Measurements from ENCODE around the gene KLF11. TPM values are rescaled to one million over a fixed set of nuclear protein-coding genes. Genes with fewer than 3 reads are reported as not detected.
"Not testable (repeated sequence)": the region's sequence is repeated elsewhere in the genome, so short reads cannot be mapped to it uniquely, and the experiment has no call there.

KLF11 gene
- polyA plus RNA-seq, 2 of the 4 experiments (the other 2 are of a cell fraction), result 2.8 to 8.2 TPM

DNA sequence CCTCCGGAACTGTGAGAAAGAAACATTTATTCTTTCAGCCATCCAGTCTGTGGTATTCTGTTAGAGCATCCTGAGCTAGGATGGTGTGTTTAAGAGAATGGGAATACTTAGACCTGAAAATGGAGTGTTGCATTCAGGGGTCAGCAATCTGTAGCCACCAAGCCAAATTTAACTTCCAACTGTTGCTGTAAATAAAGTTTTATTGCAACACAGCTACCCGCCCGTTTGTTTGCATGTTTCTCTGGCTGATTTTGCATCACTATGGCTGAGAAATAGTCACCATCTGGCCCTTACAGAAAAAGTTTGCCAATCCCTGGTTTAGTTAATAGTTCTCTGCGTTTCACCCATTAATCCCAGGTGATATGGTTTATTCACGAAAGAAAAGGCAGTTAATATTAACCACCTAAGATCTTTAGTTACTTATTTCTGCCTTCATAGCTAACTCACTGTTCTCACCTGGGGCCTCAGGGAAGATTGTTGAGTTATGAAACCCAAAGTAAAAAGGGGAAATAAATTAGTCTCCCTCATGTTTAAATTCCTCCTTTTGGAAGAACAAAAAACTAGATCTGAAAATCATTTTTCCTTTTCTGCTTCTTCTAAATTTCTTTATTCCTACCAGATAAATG lies 46.3 kb downstream of the KLF11 start:
- 10% methylated on average over 5 of the region's 5 CpGs for WGBS (ENCODE audit: missing lambda C conversion rate)
- TF ChIP-seq FOSB (CRISPR knock-in tag; IDR thresholded peaks at IDR 0.05) (no peak), CHD2 (IDR thresholded peaks at IDR 0.05; ENCODE audit: low read length, partially characterized antibody) (no peak), MAZ (IDR thresholded peaks at IDR 0.05; ENCODE audit: borderline replicate concordance, low read depth, low read length) (no peak), RAD21 (conservative IDR thresholded peaks at IDR 0.05 in 1 of 2, IDR thresholded peaks at IDR 0.05 in 1 of 2) (no peak), HEYL (CRISPR knock-in tag; IDR thresholded peaks at IDR 0.05) (no peak), RFX5 (IDR thresholded peaks at IDR 0.05) (no peak), CBX8 (IDR thresholded peaks at IDR 0.05) (no peak)
- TF ChIP-seq, protein P1, sequence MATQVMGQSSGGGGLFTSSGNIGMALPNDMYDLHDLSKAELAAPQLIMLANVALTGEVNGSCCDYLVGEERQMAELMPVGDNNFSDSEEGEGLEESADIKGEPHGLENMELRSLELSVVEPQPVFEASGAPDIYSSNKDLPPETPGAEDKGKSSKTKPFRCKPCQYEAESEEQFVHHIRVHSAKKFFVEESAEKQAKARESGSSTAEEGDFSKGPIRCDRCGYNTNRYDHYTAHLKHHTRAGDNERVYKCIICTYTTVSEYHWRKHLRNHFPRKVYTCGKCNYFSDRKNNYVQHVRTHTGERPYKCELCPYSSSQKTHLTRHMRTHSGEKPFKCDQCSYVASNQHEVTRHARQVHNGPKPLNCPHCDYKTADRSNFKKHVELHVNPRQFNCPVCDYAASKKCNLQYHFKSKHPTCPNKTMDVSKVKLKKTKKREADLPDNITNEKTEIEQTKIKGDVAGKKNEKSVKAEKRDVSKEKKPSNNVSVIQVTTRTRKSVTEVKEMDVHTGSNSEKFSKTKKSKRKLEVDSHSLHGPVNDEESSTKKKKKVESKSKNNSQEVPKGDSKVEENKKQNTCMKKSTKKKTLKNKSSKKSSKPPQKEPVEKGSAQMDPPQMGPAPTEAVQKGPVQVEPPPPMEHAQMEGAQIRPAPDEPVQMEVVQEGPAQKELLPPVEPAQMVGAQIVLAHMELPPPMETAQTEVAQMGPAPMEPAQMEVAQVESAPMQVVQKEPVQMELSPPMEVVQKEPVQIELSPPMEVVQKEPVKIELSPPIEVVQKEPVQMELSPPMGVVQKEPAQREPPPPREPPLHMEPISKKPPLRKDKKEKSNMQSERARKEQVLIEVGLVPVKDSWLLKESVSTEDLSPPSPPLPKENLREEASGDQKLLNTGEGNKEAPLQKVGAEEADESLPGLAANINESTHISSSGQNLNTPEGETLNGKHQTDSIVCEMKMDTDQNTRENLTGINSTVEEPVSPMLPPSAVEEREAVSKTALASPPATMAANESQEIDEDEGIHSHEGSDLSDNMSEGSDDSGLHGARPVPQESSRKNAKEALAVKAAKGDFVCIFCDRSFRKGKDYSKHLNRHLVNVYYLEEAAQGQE (IDR thresholded peaks at IDR 0.05), result no peak
- FAIRE-seq (no peak), ATAC-seq (no peak), DNase-seq (ENCODE audit: low read depth in 1 of 2, low spot score in 1 of 2) (no peak)
- ChIA-PET POLR2A (no interaction called here), CTCF (interaction anchor here (1.1 to 27.5 kb wide), 5 partner anchors 1 to 345 kb away, joined by 3 to 612 read pairs (median 5); partner anchors contain the start of gene CYS1)
- Histone ChIP-seq H3K4me3 (no peak overlapping the region), H3K4me2 (peak overlapping the region; percentile 34; the same call in 1 of the 3 replicates), H3K27ac (no peak overlapping the region), H3K4me1 (peaks cover 9% of the 10 kb centered on the region; the same call in 1 of the 3 replicates), H3K9me3 (no peaks in the 10 kb centered on the region)

DNA sequence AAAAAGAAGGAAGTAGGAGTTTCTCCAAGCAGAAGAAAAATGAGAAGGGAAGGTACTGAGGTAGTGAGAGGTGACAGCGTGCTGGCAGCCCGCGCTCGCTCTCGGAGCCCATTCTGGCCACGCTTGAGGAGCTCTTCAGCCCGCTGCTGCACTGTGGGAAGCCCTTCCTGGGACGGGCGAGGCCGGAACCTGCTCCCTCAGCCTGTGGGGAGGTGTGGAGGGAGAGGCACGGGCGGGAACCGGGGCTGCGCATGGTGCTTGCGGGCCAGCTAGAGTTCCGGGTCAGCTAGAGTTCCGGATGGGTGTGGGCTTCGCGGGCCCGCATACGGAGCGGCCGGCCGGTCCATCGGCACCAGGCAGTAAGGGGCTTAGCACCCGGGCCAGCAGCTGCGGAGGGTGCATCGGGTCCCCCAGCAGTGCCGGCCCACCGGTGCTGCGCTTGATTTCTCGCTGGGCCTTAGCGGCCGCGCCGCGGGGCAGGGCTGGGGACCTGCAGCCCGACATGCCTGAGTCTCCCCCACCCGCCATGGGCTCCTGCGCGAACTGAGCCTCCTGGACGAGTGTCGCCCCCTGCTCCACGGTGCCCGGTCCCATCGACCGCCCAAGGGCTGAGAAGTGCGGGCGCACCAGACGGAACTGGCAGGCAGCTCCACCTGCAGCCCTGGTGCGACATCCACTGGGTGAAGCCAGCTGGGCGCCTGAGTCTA lies 48.0 kb downstream of the KLF11 start:
- Histone ChIP-seq H3K9me3 (no peaks in the 10 kb centered on the region), H3K4me1 (peaks cover 9% of the 10 kb centered on the region; the same call in 1 of the 3 replicates), H3K4me3 (no peak overlapping the region), H3K4me2 (no peak overlapping the region), H3K27ac (no peak overlapping the region)
- FAIRE-seq, result no peak
- no peak for DNase-seq (ENCODE audit: low read depth in 1 of 2, low spot score in 1 of 2)
- ATAC-seq, result no peak
- ChIA-PET POLR2A (interaction anchor here (1.1 kb wide), 1 partner anchor 13 kb away, joined by 3 read pairs; no protein-coding TSS in a partner anchor), CTCF (interaction anchor here (0.7 to 19.0 kb wide), 4 partner anchors 15 to 314 kb away, joined by 3 to 612 read pairs (median 4); partner anchors contain the start of gene CYS1)
- WGBS (ENCODE audit: missing lambda C conversion rate), result 92% methylated on average over 40 of the region's 52 CpGs
- TF ChIP-seq KDM1A (IDR thresholded peaks at IDR 0.05; ENCODE audit: low read depth) (no peak), EHMT2 (IDR thresholded peaks at IDR 0.05; ENCODE audit: low read depth) (no peak), ZSCAN20 (CRISPR knock-in tag; IDR thresholded peaks at IDR 0.05) (no peak), FOSB (CRISPR knock-in tag; IDR thresholded peaks at IDR 0.05) (no peak)

DNA sequence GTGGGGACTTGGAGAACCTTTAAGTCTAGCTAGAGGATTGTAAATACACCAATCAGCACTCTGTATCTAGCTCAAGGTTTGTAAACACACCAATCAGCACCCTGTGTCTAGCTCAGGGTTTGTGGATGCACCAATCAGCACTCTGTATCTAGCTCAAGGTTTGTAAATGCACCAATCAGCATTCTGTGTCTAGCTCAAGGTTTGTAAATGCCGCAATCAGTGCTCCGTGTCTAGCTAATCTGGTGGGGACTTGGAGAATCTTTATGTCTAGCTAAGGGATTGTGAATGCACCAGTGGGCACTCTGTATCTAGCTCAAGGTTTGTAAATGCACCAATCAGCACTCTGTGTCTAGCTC lies 48.5 kb downstream of the KLF11 start:
- not testable (repeated sequence) for DNase-seq (ENCODE audit: low read depth in 1 of 2, low spot score in 1 of 2); H3K4me3 ChIP-seq; H3K27ac ChIP-seq; ATAC-seq; H3K9me3 ChIP-seq; H3K4me2 ChIP-seq; H3K4me1 ChIP-seq; FAIRE-seq
- ChIA-PET POLR2A (interaction anchor here (1.1 kb wide), 1 partner anchor 13 kb away, joined by 3 read pairs; no protein-coding TSS in a partner anchor), CTCF (interaction anchor here (0.7 to 19.0 kb wide), 4 partner anchors 16 to 317 kb away, joined by 3 to 612 read pairs (median 4); partner anchors contain the start of gene CYS1)
- WGBS (ENCODE audit: missing lambda C conversion rate), result 97% methylated on average over 2 of the region's 2 CpGs

DNA sequence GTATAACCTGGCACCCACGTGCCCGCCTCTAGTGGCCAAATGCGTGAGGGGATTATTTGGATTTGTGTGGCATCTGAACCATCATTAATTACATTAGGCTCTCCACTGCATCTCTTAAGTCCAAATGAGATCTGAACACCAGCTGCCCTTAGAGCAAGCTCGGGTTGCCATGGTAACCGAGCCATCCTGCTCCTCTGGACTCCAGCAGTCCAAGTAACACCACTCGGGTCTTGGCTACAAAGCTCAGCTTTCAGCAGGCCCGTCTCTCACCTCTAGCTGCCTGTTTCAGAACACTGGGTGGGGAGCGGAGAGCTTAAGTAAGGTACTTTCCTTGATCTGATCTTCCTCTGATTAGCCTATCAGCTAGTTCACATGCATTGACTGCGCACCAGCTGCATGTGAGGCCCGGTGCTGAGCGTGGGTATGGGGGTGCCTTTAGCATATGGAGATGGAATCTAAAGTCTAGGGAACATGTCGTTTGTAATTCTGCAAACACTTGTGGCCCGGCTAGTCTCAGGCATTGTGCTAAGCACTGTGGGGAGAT lies 51.0 kb downstream of the KLF11 start:
- CTCF ChIA-PET, result interaction anchor here (1.0 to 19.0 kb wide), 7 partner anchors 18 to 341 kb away, joined by 3 to 612 read pairs (median 4); partner anchors contain the start of gene CYS1
- ATAC-seq (no peak), FAIRE-seq (no peak), DNase-seq (ENCODE audit: low read depth in 1 of 2, low spot score in 1 of 2) (peak in 1 of 2 experiments; percentile 20)
- Histone ChIP-seq H3K4me2 (no peak overlapping the region), H3K4me1 (peaks cover 10% of the 10 kb centered on the region), H3K9me3 (no peaks in the 10 kb centered on the region), H3K4me3 (no peak overlapping the region), H3K27ac (no peak overlapping the region)
- POLR2A ChIA-PET, result no interaction called here
- WGBS (ENCODE audit: missing lambda C conversion rate), result 81% methylated on average over 13 of the region's 13 CpGs
- TF ChIP-seq EP300 (IDR thresholded peaks at IDR 0.05), result no peak
- no peak for TF ChIP-seq HEYL (CRISPR knock-in tag; IDR thresholded peaks at IDR 0.05)
- TF ChIP-seq, protein P2, sequence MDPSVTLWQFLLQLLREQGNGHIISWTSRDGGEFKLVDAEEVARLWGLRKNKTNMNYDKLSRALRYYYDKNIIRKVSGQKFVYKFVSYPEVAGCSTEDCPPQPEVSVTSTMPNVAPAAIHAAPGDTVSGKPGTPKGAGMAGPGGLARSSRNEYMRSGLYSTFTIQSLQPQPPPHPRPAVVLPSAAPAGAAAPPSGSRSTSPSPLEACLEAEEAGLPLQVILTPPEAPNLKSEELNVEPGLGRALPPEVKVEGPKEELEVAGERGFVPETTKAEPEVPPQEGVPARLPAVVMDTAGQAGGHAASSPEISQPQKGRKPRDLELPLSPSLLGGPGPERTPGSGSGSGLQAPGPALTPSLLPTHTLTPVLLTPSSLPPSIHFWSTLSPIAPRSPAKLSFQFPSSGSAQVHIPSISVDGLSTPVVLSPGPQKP (IDR thresholded peaks at IDR 0.05; ENCODE audit: low read depth, low read length), result no peak
- no peak for TF ChIP-seq CHD2 (IDR thresholded peaks at IDR 0.05; ENCODE audit: low read length, partially characterized antibody)
- TF ChIP-seq ZFP36 (IDR thresholded peaks at IDR 0.05; ENCODE audit: borderline replicate concordance, partially characterized antibody), result no peak
- no peak for TF ChIP-seq POLR2A (IDR thresholded peaks at IDR 0.05; ENCODE audit: low read length)
- TF ChIP-seq, protein P3, sequence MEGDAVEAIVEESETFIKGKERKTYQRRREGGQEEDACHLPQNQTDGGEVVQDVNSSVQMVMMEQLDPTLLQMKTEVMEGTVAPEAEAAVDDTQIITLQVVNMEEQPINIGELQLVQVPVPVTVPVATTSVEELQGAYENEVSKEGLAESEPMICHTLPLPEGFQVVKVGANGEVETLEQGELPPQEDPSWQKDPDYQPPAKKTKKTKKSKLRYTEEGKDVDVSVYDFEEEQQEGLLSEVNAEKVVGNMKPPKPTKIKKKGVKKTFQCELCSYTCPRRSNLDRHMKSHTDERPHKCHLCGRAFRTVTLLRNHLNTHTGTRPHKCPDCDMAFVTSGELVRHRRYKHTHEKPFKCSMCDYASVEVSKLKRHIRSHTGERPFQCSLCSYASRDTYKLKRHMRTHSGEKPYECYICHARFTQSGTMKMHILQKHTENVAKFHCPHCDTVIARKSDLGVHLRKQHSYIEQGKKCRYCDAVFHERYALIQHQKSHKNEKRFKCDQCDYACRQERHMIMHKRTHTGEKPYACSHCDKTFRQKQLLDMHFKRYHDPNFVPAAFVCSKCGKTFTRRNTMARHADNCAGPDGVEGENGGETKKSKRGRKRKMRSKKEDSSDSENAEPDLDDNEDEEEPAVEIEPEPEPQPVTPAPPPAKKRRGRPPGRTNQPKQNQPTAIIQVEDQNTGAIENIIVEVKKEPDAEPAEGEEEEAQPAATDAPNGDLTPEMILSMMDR (IDR thresholded peaks at IDR 0.05), result no peak
- no peak for TF ChIP-seq KDM1A (IDR thresholded peaks at IDR 0.05; ENCODE audit: low read depth)
- TF ChIP-seq SMC3 (IDR thresholded peaks at IDR 0.05), result no peak
- no peak for TF ChIP-seq FOSL2 (IDR thresholded peaks at IDR 0.05)
- TF ChIP-seq FOSL2 (CRISPR knock-in tag; IDR thresholded peaks at IDR 0.05), result no peak
- TF ChIP-seq NPAS2 (CRISPR knock-in tag; IDR thresholded peaks at IDR 0.05; ENCODE audit: borderline replicate concordance), result no peak
- no peak for TF ChIP-seq FOXS1 (CRISPR knock-in tag; IDR thresholded peaks at IDR 0.05)
